ENCODE data around the gene EHBP1.
"Not testable (repeated sequence)": the region's sequence is repeated elsewhere in the genome, so short reads cannot be mapped to it uniquely, and the experiment has no call there.

Gene EHBP1

GRCh38 chr2:62705859-62706720 is 577 bp downstream of the EHBP1 start:
- DNase-seq: no peak

- no peak for DNase-seq
Measured at GRCh38 chr2:62706721-62707521, 1.4 kb downstream of the EHBP1 start.

GRCh38 chr2:62708751-62709150 is 3.2 kb downstream of the EHBP1 start:
- DNase-seq: no peak

- DNase-seq: no peak
Measured at GRCh38 chr2:62711832-62712494, 6.5 kb downstream of the EHBP1 start.

- DNase-seq: not testable (repeated sequence)
Measured at GRCh38 chr2:62713196-62713595, 7.7 kb downstream of the EHBP1 start.

GRCh38 chr2:62713837-62714236 is 8.3 kb downstream of the EHBP1 start:
- DNase-seq: no peak

- DNase-seq: no peak
Measured at GRCh38 chr2:62716768-62717167, 11.3 kb downstream of the EHBP1 start.

GRCh38 chr2:62717503-62718081 is 12.1 kb downstream of the EHBP1 start:
- DNase-seq: no peak

GRCh38 chr2:62718225-62718822 is 12.8 kb downstream of the EHBP1 start:
- DNase-seq: no peak

- DNase-seq: no peak
Measured at GRCh38 chr2:62719757-62720156, 14.2 kb downstream of the EHBP1 start.

- no peak for DNase-seq
Measured at GRCh38 chr2:62722679-62723078, 17.2 kb downstream of the EHBP1 start.

GRCh38 chr2:62723253-62723652 is 17.7 kb downstream of the EHBP1 start:
- DNase-seq: no peak

- DNase-seq: no peak
Measured at GRCh38 chr2:62724106-62724505, 18.6 kb downstream of the EHBP1 start.

GRCh38 chr2:62724886-62725711 is 19.6 kb downstream of the EHBP1 start:
- no peak for DNase-seq

- DNase-seq: no peak
Measured at GRCh38 chr2:62725712-62726055, 20.2 kb downstream of the EHBP1 start.

- DNase-seq: no peak
Measured at GRCh38 chr2:62727259-62727867, 21.9 kb downstream of the EHBP1 start.

GRCh38 chr2:62727876-62728566 is 22.5 kb downstream of the EHBP1 start:
- no peak for DNase-seq

GRCh38 chr2:62731275-62731674 is 25.8 kb downstream of the EHBP1 start:
- no peak for DNase-seq

GRCh38 chr2:62732262-62732777 is 26.8 kb downstream of the EHBP1 start:
- DNase-seq: no peak

- DNase-seq: no peak
Measured at GRCh38 chr2:62733546-62733945, 28.0 kb downstream of the EHBP1 start.

Measured in activated CD4-positive, CD25-positive, alpha-beta regulatory T cell treated with anti-CD3 and anti-CD28 coated beads, Interleukin-2, amount 50 U/mL, for 72 hours (primary cell).